Measurements from ENCODE around the gene CRAMP1. TPM values are rescaled to one million over a fixed set of nuclear protein-coding genes. Genes with fewer than 3 reads are reported as not detected.

The CRAMP1 gene
- total and polyA plus RNA-seq, 2 of the 8 experiments (the other 6 are each of a cell fraction or from before 2014, with no cell fraction given) = 19.2 to 23.2 TPM

GRCh38 chr16:1676661-1677060 is 64.5 kb downstream of the CRAMP1 start:
- H2AFZ ChIP-seq (ENCODE audit: low read length) = no peak overlapping the region
- H3K79me1 ChIP-seq (ENCODE audit: low read depth, low read length) = peaks cover 10% of the 10 kb centered on the region
- H3K9me3 ChIP-seq (ENCODE audit: insufficient read depth in 2 of 2, low read depth in 1 of 2, low read length in 1 of 2) = no peaks in the 10 kb centered on the region
- peaks cover 7% of the 10 kb centered on the region for H3K23me2 ChIP-seq (ENCODE audit: low read depth, low read length)
- no peak overlapping the region for H2AK5ac ChIP-seq (ENCODE audit: low read depth, low read length)
- H3K36me3 ChIP-seq (ENCODE audit: control insufficient read depth in 2 of 4, insufficient read depth in 4 of 4, low read length in 3 of 4) = peaks cover 7 to 35% (median 18%) of the 10 kb centered on the region in 4 experiments; a peak in 6 of 8 replicates
- H3K23ac ChIP-seq (ENCODE audit: insufficient read length) = no peak overlapping the region
- no peak overlapping the region for H2BK120ac ChIP-seq (replicated peaks; ENCODE audit: low read depth, low read length)
- CTCF ChIA-PET (ENCODE audit: partially characterized antibody) = interaction anchor here (0.5 to 1.7 kb wide), 3 partner anchors 29 to 141 kb away, joined by 3 to 7 read pairs (median 4); no protein-coding TSS in a partner anchor
- no peak overlapping the region for H2BK15ac ChIP-seq (ENCODE audit: low read length)
- H2BK12ac ChIP-seq (ENCODE audit: low read depth, low read length) = no peak overlapping the region
- H4K5ac ChIP-seq (ENCODE audit: insufficient read length, low read depth, low read length) = no peak overlapping the region
- WGBS, 2 experiments (ENCODE audit: extremely low coverage in 1 of 2, insufficient coverage in 1 of 2, insufficient read length in 1 of 2, insufficient replicate concordance in 2 of 2, low coverage in 1 of 2, low lambda C conversion rate in 2 of 2, missing lambda C conversion rate in 1 of 2) = 94% methylated on average over 12 of the region's 12 CpGs; no CpG with 5 or more reads in 1 of the 2 experiments
- FAIRE-seq = no peak
- H3K27ac ChIP-seq (ENCODE audit: low read depth, low read length) = no peak overlapping the region
- peaks cover 32 to 34% of the 10 kb centered on the region in 2 experiments for H3K79me2 ChIP-seq (ENCODE audit: control insufficient read depth in 1 of 2, insufficient read depth in 2 of 2, low read length in 2 of 2)
- H3K56ac ChIP-seq (replicated peaks; ENCODE audit: insufficient read length, low read depth, low read length) = no peak overlapping the region
- peaks cover 5 to 24% of the 10 kb centered on the region in 2 experiments for H4K20me1 ChIP-seq (replicated peaks in 1 of 2; ENCODE audit: control insufficient read depth in 1 of 2, insufficient read depth in 2 of 2, low read length in 2 of 2)
- H2BK5ac ChIP-seq (ENCODE audit: low read depth, low read length) = no peak overlapping the region
- no peak overlapping the region for H2BK20ac ChIP-seq (ENCODE audit: low read length)
- H3K14ac ChIP-seq (ENCODE audit: insufficient read length) = no peak overlapping the region
- peaks cover 0 to 10% (median 2%) of the 10 kb centered on the region in 4 experiments; a peak in 4 of 7 replicates for H3K4me1 ChIP-seq (replicated peaks in 1 of 4; ENCODE audit: control insufficient read depth in 3 of 4, insufficient read depth in 4 of 4, low read length in 3 of 4)
- H3K18ac ChIP-seq (ENCODE audit: extremely low read depth, low read length) = no peak overlapping the region
- H3K27me3 ChIP-seq (replicated peaks in 1 of 4; ENCODE audit: control insufficient read depth in 3 of 4, extremely low read depth in 1 of 4, insufficient read depth in 3 of 4, low read length in 3 of 4) = no peaks in the 10 kb centered on the region
- no peak overlapping the region for H3K4me3 ChIP-seq (ENCODE audit: extremely low read depth in 1 of 4, insufficient read depth in 2 of 4, low read depth in 3 of 4, low read length in 4 of 4)
- H4K8ac ChIP-seq (ENCODE audit: extremely low read depth, insufficient read depth, low read length) = no peak overlapping the region
- H4K91ac ChIP-seq (replicated peaks; ENCODE audit: insufficient read length, low read length) = no peak overlapping the region
- H3K4me2 ChIP-seq (ENCODE audit: insufficient read depth in 1 of 2, low read depth in 2 of 2, low read length in 2 of 2) = no peak overlapping the region
- H3K4ac ChIP-seq (replicated peaks; ENCODE audit: insufficient read length, low read depth, low read length) = no peak overlapping the region
- no peak for DNase-seq (ENCODE audit: low read depth in 1 of 2, low spot score in 2 of 2)
- no peak overlapping the region for H3K9ac ChIP-seq (replicated peaks in 1 of 4; ENCODE audit: extremely low read depth in 1 of 4, low read depth in 3 of 4, low read length in 3 of 4)
- POLR2A ChIA-PET (ENCODE audit: partially characterized antibody) = interaction anchor here (1.2 to 4.0 kb wide), 7 partner anchors 8 to 97 kb away, joined by 3 to 34 read pairs (median 5); partner anchors contain the start of genes EME2, MAPK8IP3 and MRPS34
- TF ChIP-seq USF2 (IDR thresholded peaks at IDR 0.05; ENCODE audit: low read length) = no peak
- no peak for TF ChIP-seq SRF (IDR thresholded peaks at IDR 0.05; ENCODE audit: low read depth, low read length)
- TF ChIP-seq MAFK (IDR thresholded peaks at IDR 0.05; ENCODE audit: low read depth, low read length) = no peak
- TF ChIP-seq ATF2 (IDR thresholded peaks at IDR 0.05; ENCODE audit: low read length) = no peak
- TF ChIP-seq BACH1 (IDR thresholded peaks at IDR 0.05; ENCODE audit: low read length) = no peak
- TF ChIP-seq ASH2L (IDR thresholded peaks at IDR 0.05; ENCODE audit: low read length) = no peak
- TF ChIP-seq RXRA (IDR thresholded peaks at IDR 0.05; ENCODE audit: insufficient read depth, low read depth, low read length) = no peak
- no peak for TF ChIP-seq KDM1A (IDR thresholded peaks at IDR 0.05; ENCODE audit: borderline replicate concordance, low read length)
- TF ChIP-seq HDAC6 (IDR thresholded peaks at IDR 0.05; ENCODE audit: low read depth, low read length) = no peak
- no peak for TF ChIP-seq CHD1 (IDR thresholded peaks at IDR 0.05; ENCODE audit: low read depth, low read length)
